Cardiac fibroblast (primary cell): ENCODE measurements around the gene ANP32A.

Source experiments
- DNase-seq, 2 donors: peaks; one replicate each; pipeline versions ENCODE4 v3.0.0 to v3.0.0-alpha.2; 2010; ENCODE audit warnings: low read depth in 2 of 2
- H3K4me3 ChIP-seq, 2 donors: replicated peaks in 1 of 2; 1 replicate in 1 of 2; 2 replicates in 1 of 2; pipeline ENCODE4 v1.5.1; 2011; ENCODE audit warnings: low read depth in 2 of 2, low read length in 2 of 2, mild to moderate bottlenecking in 2 of 2, moderate library complexity in 1 of 2
- TF ChIP-seq, protein P1 (sequence below): IDR thresholded peaks from one replicate; pipeline ENCODE4 v1.5.1; 2011; ENCODE audit warnings: low read depth, mild to moderate bottlenecking, low read length, inconsistent platforms

The ANP32A gene

DNA sequence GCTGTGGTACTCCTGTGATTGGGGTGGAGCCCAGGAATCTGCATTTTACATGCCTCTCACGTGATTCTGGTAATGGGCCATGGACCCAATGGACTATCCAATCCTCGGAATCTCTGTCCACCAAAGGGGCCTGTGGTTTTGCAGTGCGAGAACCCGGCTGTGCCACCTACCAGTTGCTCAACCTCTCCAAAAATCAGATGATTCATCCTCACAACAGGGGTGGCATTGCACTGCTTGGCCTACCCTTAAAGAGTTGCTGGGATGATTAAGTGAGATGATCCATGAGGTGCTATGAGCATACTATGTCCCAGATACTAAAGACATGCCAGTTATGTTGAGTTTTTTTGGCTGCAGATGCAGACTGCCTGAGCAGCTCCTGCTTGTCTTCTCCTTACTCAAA, 5.1 kb downstream of the ANP32A start:
- peak in 1 of 2 donors; percentile 22 for DNase-seq
- H3K4me3 ChIP-seq, result no peak overlapping the region
- TF ChIP-seq, protein P1, sequence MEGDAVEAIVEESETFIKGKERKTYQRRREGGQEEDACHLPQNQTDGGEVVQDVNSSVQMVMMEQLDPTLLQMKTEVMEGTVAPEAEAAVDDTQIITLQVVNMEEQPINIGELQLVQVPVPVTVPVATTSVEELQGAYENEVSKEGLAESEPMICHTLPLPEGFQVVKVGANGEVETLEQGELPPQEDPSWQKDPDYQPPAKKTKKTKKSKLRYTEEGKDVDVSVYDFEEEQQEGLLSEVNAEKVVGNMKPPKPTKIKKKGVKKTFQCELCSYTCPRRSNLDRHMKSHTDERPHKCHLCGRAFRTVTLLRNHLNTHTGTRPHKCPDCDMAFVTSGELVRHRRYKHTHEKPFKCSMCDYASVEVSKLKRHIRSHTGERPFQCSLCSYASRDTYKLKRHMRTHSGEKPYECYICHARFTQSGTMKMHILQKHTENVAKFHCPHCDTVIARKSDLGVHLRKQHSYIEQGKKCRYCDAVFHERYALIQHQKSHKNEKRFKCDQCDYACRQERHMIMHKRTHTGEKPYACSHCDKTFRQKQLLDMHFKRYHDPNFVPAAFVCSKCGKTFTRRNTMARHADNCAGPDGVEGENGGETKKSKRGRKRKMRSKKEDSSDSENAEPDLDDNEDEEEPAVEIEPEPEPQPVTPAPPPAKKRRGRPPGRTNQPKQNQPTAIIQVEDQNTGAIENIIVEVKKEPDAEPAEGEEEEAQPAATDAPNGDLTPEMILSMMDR, result no peak

DNA sequence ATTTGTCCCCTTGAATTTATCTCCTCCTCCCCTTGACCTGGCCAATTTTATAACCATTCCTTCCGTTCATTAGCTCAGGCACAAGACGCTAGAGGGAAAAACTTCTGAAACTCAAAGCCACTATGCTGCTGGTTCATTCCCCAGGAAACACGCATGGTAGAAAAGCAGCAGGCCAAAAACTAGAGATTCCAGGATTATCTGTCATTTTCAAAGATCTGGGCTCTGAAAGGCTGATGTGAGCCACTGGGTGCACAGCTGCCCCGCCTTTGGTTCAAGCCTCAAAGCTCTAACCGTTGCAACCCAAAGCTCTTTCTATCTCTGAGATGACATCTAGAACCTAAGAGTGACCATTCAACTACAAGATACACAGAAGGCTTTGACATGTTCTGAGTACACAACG, 6.1 kb downstream of the ANP32A start:
- TF ChIP-seq, protein P1, result no peak
- H3K4me3 ChIP-seq, result no peak overlapping the region
- DNase-seq, result no peak

DNA sequence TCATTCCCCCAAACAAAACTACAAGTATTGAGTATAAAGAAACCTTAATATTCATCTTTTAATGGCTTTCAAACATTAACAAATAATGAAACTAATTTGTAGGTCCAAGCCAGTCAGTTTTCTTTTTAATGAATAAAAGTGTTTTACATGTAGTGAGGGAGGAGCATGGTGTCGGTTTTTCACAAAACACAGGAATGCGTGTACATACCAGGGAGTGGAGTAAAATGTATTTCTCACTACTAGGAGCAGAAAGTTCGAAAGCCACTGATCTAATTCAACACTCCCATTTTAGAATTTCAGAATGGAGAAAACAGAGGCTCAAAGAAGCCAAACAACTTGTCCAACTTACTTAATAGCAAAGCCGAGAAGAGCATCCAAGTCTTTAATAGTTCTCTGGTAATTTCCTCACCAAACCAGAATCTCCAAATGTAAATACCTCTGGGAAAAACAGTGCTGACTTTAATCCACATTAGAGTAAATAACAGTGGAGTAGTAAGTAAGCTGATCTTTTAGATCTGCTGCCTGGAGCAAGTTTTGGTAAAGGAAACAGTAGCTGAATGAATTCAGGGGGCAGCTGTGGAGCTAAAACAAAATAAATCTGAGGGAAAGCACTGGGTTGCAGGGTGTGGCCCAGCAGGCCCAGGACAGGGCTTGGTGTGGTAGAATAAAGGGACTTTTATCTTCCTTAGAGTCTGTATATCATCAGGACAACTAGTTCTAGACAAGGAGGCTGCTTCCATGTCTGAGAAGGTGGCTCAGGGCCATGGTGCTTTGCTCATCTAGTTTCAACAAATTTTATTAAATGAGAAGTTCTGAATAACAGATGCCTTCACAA, 7.9 kb downstream of the ANP32A start:
- no peak overlapping the region for H3K4me3 ChIP-seq

DNA sequence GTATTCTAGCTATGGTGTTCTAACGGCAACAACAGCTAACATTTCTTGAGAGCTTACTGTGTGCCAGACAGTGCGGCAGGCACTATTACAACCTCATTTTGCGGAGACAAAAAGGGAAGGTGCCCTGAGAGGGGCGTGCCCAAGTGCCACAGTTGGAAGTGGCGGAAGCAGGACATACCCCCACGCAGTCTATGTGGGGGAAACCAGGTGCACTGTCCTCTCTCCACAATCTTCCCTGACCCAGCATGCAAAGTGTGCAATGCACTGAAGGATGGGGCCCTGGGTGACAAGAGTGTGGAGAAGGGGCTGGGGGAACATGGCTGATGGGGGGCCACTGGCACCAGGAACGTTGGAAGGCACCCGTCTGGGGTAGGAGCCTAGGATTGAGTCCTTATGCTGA, 8.6 kb downstream of the ANP32A start:
- TF ChIP-seq, protein P1, result no peak
- DNase-seq, result no peak
- no peak overlapping the region for H3K4me3 ChIP-seq

More for the DNA sequence above, 7.9 kb downstream of the ANP32A start:
- peak; percentile 27 to 39 for DNase-seq
- TF ChIP-seq, protein P1, result no peak

DNA sequence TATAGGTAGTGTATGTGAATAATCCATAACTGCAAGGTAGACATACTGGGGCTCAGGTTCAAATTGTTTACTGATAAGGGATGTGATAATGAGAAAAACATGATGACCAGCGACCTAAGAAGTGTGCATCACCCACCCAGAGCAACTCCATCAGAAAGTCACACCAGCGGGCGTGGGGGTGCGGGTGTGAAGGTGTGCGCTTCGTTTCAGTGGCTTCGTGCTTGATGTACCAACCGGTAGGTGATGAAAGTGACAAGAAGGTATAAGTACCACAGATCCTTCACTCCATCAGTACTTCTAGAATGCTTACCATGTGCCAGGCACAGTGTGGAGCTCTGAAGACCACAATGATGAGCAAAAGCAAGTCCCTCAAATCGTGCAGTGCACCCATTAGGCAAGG, 11.2 kb downstream of the ANP32A start:
- no peak for DNase-seq
- H3K4me3 ChIP-seq, result no peak overlapping the region
- TF ChIP-seq, protein P1, result no peak

DNA sequence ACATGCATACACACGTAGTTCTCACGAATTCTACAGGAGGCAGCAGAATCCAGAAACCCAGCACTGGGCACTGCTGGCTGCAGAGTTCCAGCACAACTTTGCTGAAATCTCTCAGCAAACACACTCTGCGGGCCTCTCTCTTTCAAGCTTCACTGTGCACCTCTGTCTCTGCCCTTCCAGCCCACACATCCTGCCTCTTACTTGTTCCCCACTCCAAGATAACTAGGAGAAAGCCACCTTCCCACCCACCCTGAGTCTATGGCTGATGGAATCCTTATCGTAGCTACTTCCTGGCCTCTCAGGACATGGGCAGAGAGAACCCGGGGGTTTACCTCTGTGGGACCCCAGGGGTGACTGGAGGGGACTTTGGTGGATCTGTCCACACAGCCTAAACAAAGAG, 11.9 kb downstream of the ANP32A start:
- TF ChIP-seq, protein P1, result no peak
- no peak for DNase-seq

More for the DNA sequence above, 11.9 kb downstream of the ANP32A start:
- H3K4me3 ChIP-seq, result no peak overlapping the region
